Gastrocnemius medialis (tissue), 4 donors: ENCODE measurements around the gene PEAK1.

Source experiments
- POLR2A ChIP-seq, 2 donors: fragments of 450-650 bp; IDR thresholded peaks; one replicate each; pipeline ENCODE4 v1.6.1; 2017; ENCODE audit warnings: antibody characterized with exemption in 2 of 2, mild to moderate bottlenecking in 2 of 2, moderate library complexity in 2 of 2
- TF ChIP-seq, protein P1 (sequence below), 5 experiments: fragments of 450-650 bp in 3 of 5; fragments of 200-600 bp in 2 of 5; sonication (generic) in 2 of 5; IDR thresholded peaks in 4 of 5; conservative IDR thresholded peaks in 1 of 5; 1 replicate in 4 of 5; 2 replicates in 1 of 5; pipeline ENCODE4 v1.5.1; 2016 to 2019; ENCODE audit warnings: antibody characterized with exemption in 5 of 5, mild to moderate bottlenecking in 3 of 5, moderate library complexity in 3 of 5

DNA sequence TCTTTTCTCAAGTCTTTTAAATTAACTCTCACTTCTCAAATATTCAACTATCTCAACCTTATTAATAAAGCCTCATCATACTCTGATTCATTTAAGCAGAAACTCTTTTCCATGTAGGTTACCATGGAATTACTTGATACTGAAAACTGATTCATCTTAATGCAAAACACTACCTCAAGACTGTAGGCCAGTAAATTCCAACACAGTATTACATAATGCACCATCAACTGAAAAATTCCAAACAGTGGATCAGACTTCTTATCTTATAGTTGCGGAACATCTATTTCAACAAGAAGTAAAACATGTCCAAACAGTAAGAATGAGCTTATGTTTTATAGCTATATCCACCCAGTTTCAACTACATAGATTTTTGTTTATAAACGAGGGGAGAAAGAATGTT, 124.5 kb downstream of the PEAK1 start:
- TF ChIP-seq, protein P1, sequence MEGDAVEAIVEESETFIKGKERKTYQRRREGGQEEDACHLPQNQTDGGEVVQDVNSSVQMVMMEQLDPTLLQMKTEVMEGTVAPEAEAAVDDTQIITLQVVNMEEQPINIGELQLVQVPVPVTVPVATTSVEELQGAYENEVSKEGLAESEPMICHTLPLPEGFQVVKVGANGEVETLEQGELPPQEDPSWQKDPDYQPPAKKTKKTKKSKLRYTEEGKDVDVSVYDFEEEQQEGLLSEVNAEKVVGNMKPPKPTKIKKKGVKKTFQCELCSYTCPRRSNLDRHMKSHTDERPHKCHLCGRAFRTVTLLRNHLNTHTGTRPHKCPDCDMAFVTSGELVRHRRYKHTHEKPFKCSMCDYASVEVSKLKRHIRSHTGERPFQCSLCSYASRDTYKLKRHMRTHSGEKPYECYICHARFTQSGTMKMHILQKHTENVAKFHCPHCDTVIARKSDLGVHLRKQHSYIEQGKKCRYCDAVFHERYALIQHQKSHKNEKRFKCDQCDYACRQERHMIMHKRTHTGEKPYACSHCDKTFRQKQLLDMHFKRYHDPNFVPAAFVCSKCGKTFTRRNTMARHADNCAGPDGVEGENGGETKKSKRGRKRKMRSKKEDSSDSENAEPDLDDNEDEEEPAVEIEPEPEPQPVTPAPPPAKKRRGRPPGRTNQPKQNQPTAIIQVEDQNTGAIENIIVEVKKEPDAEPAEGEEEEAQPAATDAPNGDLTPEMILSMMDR (IDR thresholded peaks at IDR 0.05 in 4 of 5, conservative IDR thresholded peaks at IDR 0.05 in 1 of 5): no peak
- no peak for TF ChIP-seq POLR2A (IDR thresholded peaks at IDR 0.05)
